Suprapubic skin (tissue), 4 donors: ENCODE results near the gene FJX1. TPM values are rescaled to one million over a fixed set of nuclear protein-coding genes. Genes with fewer than 3 reads are reported as not detected.

Source experiments
- DNase-seq, 2 donors: peaks; one replicate each; pipeline ENCODE4 v3.0.0-alpha.2; 2019; ENCODE audit warnings: low spot score in 2 of 2
- H3K27ac ChIP-seq: fragments of 200-600 bp; sonication (generic); one replicate; pipeline ENCODE4 v1.5.1; 2019
- H3K27me3 ChIP-seq: fragments of 200-600 bp; sonication (generic); one replicate; pipeline ENCODE4 v1.5.1; 2019
- H3K36me3 ChIP-seq: fragments of 200-600 bp; sonication (generic); one replicate; pipeline ENCODE4 v1.5.1; 2019
- H3K4me1 ChIP-seq: fragments of 200-600 bp; sonication (generic); one replicate; pipeline ENCODE4 v1.5.1; 2019
- H3K4me3 ChIP-seq: fragments of 200-600 bp; sonication (generic); one replicate; pipeline ENCODE4 v1.5.1; 2019; ENCODE audit warnings: mild to moderate bottlenecking
- H3K9me3 ChIP-seq: fragments of 200-600 bp; sonication (generic); one replicate; pipeline ENCODE4 v1.5.1; 2019
- CTCF ChIP-seq, 2 donors: fragments of 200-600 bp in 1 of 2; fragments of 450-650 bp in 1 of 2; sonication (generic) in 1 of 2; IDR thresholded peaks; one replicate each; pipeline ENCODE4 v1.5.1; 2016 to 2019; ENCODE audit warnings: antibody characterized with exemption in 2 of 2, mild to moderate bottlenecking in 1 of 2, moderate library complexity in 1 of 2
- EP300 ChIP-seq: sonication (generic); formaldehyde crosslinking; IDR thresholded peaks from one replicate; pipeline ENCODE4 v1.6.1; 2017; ENCODE audit warnings: antibody characterized with exemption
- POLR2A ChIP-seq, 2 donors: fragments of 450-650 bp; IDR thresholded peaks; one replicate each; pipeline ENCODE4 v1.6.1; 2017; ENCODE audit warnings: antibody characterized with exemption in 2 of 2, mild to moderate bottlenecking in 2 of 2, moderate library complexity in 2 of 2
- POLR2AphosphoS5 ChIP-seq, 3 donors: sonication (generic); formaldehyde crosslinking; IDR thresholded peaks; one replicate each; pipeline ENCODE4 v1.6.1; 2017; ENCODE audit warnings: antibody characterized with exemption in 3 of 3
- WGBS: methylation state at CpG from one replicate; pipeline ENCODE4 v1.1.5; 2018; 5-methylcytosine and 5-hydroxymethylcytosine counted together
- total RNA-seq, 4 donors: library from RNA; depleted of rRNA; stranded (reverse); fragments of >200 nt; gene quantifications; one replicate each; pipeline ENCODE4 v1.1.0, GENCODE V29; 2016

The FJX1 gene
- total RNA-seq, 4 donors from 2014 or later = 16.8 to 29.9 (median 22.9) TPM

- no peak overlapping the region for H3K4me3 ChIP-seq
- H3K9me3 ChIP-seq = no peaks in the 10 kb centered on the region
- no peaks in the 10 kb centered on the region for H3K36me3 ChIP-seq
- WGBS = 90% methylated on average over 3 of the region's 3 CpGs
- no peak for DNase-seq
- no peak for TF ChIP-seq POLR2A (IDR thresholded peaks at IDR 0.05)
- TF ChIP-seq POLR2AphosphoS5 (IDR thresholded peaks at IDR 0.05) = no peak
- no peak for TF ChIP-seq CTCF (IDR thresholded peaks at IDR 0.05)
- TF ChIP-seq EP300 = no peak
- peaks cover 17% of the 10 kb centered on the region for H3K4me1 ChIP-seq
- H3K27ac ChIP-seq = no peak overlapping the region
- H3K27me3 ChIP-seq = no peaks in the 10 kb centered on the region
These were observed 30.3 kb upstream of the FJX1 start for GRCh38 chr11:35587972-35588371.

GRCh38 chr11:35588627-35589026, 29.6 kb upstream of the FJX1 start:
- Histone ChIP-seq H3K36me3 (no peaks in the 10 kb centered on the region), H3K4me1 (peaks cover 16% of the 10 kb centered on the region), H3K27me3 (no peaks in the 10 kb centered on the region), H3K9me3 (no peaks in the 10 kb centered on the region), H3K4me3 (no peak overlapping the region), H3K27ac (no peak overlapping the region)
- WGBS = 66% methylated on average over 4 of the region's 4 CpGs
- DNase-seq = no peak
- TF ChIP-seq EP300 (no peak), CTCF (IDR thresholded peaks at IDR 0.05) (no peak), POLR2A (IDR thresholded peaks at IDR 0.05) (no peak), POLR2AphosphoS5 (IDR thresholded peaks at IDR 0.05) (no peak)

- WGBS = 70% methylated on average over 4 of the region's 4 CpGs
- Histone ChIP-seq H3K4me3 (no peak overlapping the region), H3K36me3 (no peaks in the 10 kb centered on the region), H3K27ac (no peak overlapping the region), H3K27me3 (no peaks in the 10 kb centered on the region), H3K4me1 (peaks cover 11% of the 10 kb centered on the region), H3K9me3 (no peaks in the 10 kb centered on the region)
- no peak for DNase-seq
- no peak for TF ChIP-seq EP300
- TF ChIP-seq POLR2AphosphoS5 (IDR thresholded peaks at IDR 0.05) = no peak
- no peak for TF ChIP-seq CTCF (IDR thresholded peaks at IDR 0.05)
- no peak for TF ChIP-seq POLR2A (IDR thresholded peaks at IDR 0.05)
These were observed 29.0 kb upstream of the FJX1 start for GRCh38 chr11:35589281-35589680.

GRCh38 chr11:35590412-35590811, 27.8 kb upstream of the FJX1 start:
- H3K4me1 ChIP-seq = peaks cover 11% of the 10 kb centered on the region
- no peak overlapping the region for H3K4me3 ChIP-seq
- H3K27ac ChIP-seq = no peak overlapping the region
- H3K9me3 ChIP-seq = no peaks in the 10 kb centered on the region
- no peaks in the 10 kb centered on the region for H3K27me3 ChIP-seq
- no peaks in the 10 kb centered on the region for H3K36me3 ChIP-seq
- no peak for DNase-seq
- TF ChIP-seq POLR2AphosphoS5 (IDR thresholded peaks at IDR 0.05) = no peak
- no peak for TF ChIP-seq CTCF (IDR thresholded peaks at IDR 0.05)
- TF ChIP-seq POLR2A (IDR thresholded peaks at IDR 0.05) = no peak
- no peak for TF ChIP-seq EP300

- no peak overlapping the region for H3K4me3 ChIP-seq
- H3K36me3 ChIP-seq = no peaks in the 10 kb centered on the region
- H3K27ac ChIP-seq = no peak overlapping the region
- no peaks in the 10 kb centered on the region for H3K27me3 ChIP-seq
- TF ChIP-seq POLR2AphosphoS5 (IDR thresholded peaks at IDR 0.05) (no peak), CTCF (IDR thresholded peaks at IDR 0.05) (no peak), EP300 (no peak), POLR2A (IDR thresholded peaks at IDR 0.05) (no peak)
- DNase-seq = no peak
- no peaks in the 10 kb centered on the region for H3K9me3 ChIP-seq
- H3K4me1 ChIP-seq = peaks cover 17% of the 10 kb centered on the region
These were observed 25.1 kb upstream of the FJX1 start for GRCh38 chr11:35593143-35593542.
